HEK293 (cell line): ENCODE measurements around the gene FADS2.

Experiments
- CTCF ChIP-seq: fragments of 450-650 bp; formaldehyde crosslinking; IDR thresholded peaks from 2 replicates; pipeline ENCODE4 v1.5.1; 2016; ENCODE audit warnings: missing biosample characterization, missing genetic modification characterization
- HIC1 ChIP-seq: fragments of 450-650 bp; formaldehyde crosslinking; IDR thresholded peaks from 2 replicates; pipeline ENCODE4 v1.5.1; 2016; ENCODE audit warnings: missing biosample characterization, missing genetic modification characterization
- KLF9 ChIP-seq: fragments of 450-650 bp; formaldehyde crosslinking; IDR thresholded peaks from 2 replicates; pipeline ENCODE4 v1.5.1; 2016; ENCODE audit warnings: missing biosample characterization, missing genetic modification characterization, low read depth
- SALL2 ChIP-seq: fragments of 450-650 bp; formaldehyde crosslinking; IDR thresholded peaks from 2 replicates; pipeline ENCODE4 v1.5.0; 2017; ENCODE audit warnings: missing biosample characterization, mild to moderate bottlenecking, missing genetic modification characterization, borderline replicate concordance
- ZBTB11 ChIP-seq: fragments of 450-650 bp; formaldehyde crosslinking; conservative IDR thresholded peaks from 2 replicates; pipeline ENCODE4 v1.5.1; 2016; ENCODE audit warnings: low read depth, missing biosample characterization, missing genetic modification characterization
- ZEB2 ChIP-seq: fragments of 450-650 bp; formaldehyde crosslinking; IDR thresholded peaks from 2 replicates; pipeline ENCODE4 v1.5.1; 2016; ENCODE audit warnings: missing biosample characterization, missing genetic modification characterization
- ZIC2 ChIP-seq: fragments of 450-650 bp; formaldehyde crosslinking; IDR thresholded peaks from 2 replicates; pipeline ENCODE4 v1.5.1; 2016; ENCODE audit warnings: missing biosample characterization, missing genetic modification characterization
- ZNF169 ChIP-seq: fragments of 450-650 bp; formaldehyde crosslinking; IDR thresholded peaks from 2 replicates; pipeline ENCODE4 v1.5.1; 2016; ENCODE audit warnings: missing biosample characterization, missing genetic modification characterization
- ZNF24 ChIP-seq: fragments of 450-650 bp; formaldehyde crosslinking; IDR thresholded peaks from 2 replicates; pipeline ENCODE4 v1.5.1; 2016; ENCODE audit warnings: missing biosample characterization, missing genetic modification characterization
- ZNF324 ChIP-seq: fragments of 450-650 bp; formaldehyde crosslinking; IDR thresholded peaks from 2 replicates; pipeline ENCODE4 v1.5.1; 2016; ENCODE audit warnings: missing biosample characterization, missing genetic modification characterization
- ZNF394 ChIP-seq: fragments of 450-650 bp; formaldehyde crosslinking; IDR thresholded peaks from 2 replicates; pipeline ENCODE4 v1.5.1; 2016; ENCODE audit warnings: missing biosample characterization, missing genetic modification characterization, mild to moderate bottlenecking, moderate library complexity, borderline replicate concordance
- ZNF426 ChIP-seq: fragments of 450-650 bp; formaldehyde crosslinking; IDR thresholded peaks from 2 replicates; pipeline ENCODE4 v1.5.1; 2017; ENCODE audit warnings: missing biosample characterization, missing genetic modification characterization, mild to moderate bottlenecking, inconsistent platforms, moderate library complexity
- ZNF48 ChIP-seq: fragments of 450-650 bp; formaldehyde crosslinking; IDR thresholded peaks from 2 replicates; pipeline ENCODE4 v1.5.1; 2016; ENCODE audit warnings: missing biosample characterization, missing genetic modification characterization
- ZNF510 ChIP-seq: fragments of 450-650 bp; formaldehyde crosslinking; IDR thresholded peaks from 2 replicates; pipeline ENCODE4 v1.5.1; 2018; ENCODE audit warnings: mild to moderate bottlenecking, missing genetic modification characterization, missing biosample characterization; ENCODE audit not compliant: insufficient replicate concordance
- ZNF585B ChIP-seq: fragments of 450-650 bp; formaldehyde crosslinking; IDR thresholded peaks from 2 replicates; pipeline ENCODE4 v1.5.1; 2016; ENCODE audit warnings: missing biosample characterization, missing genetic modification characterization
- ZNF623 ChIP-seq: fragments of 450-650 bp; formaldehyde crosslinking; IDR thresholded peaks from 2 replicates; pipeline ENCODE4 v1.5.1; 2016; ENCODE audit warnings: missing biosample characterization, missing genetic modification characterization
- ZNF670 ChIP-seq: fragments of 450-650 bp; formaldehyde crosslinking; IDR thresholded peaks from 2 replicates; pipeline ENCODE4 v1.5.1; 2016; ENCODE audit warnings: missing biosample characterization, missing genetic modification characterization, low read depth
- ZNF677 ChIP-seq: fragments of 450-650 bp; IDR thresholded peaks from 2 replicates; pipeline ENCODE4 v1.5.0; 2018; ENCODE audit warnings: missing biosample characterization, mild to moderate bottlenecking, missing genetic modification characterization, moderate library complexity
- ZNF76 ChIP-seq: fragments of 450-650 bp; formaldehyde crosslinking; IDR thresholded peaks from 2 replicates; pipeline ENCODE4; 2016; ENCODE audit warnings: low read depth, missing biosample characterization, missing genetic modification characterization, borderline replicate concordance
- ZNF830 ChIP-seq: fragments of 450-650 bp; IDR thresholded peaks from 2 replicates; pipeline ENCODE4 v1.5.0; 2018; ENCODE audit warnings: missing biosample characterization, missing genetic modification characterization, low read depth, mild to moderate bottlenecking, moderate library complexity
- ZNF843 ChIP-seq: fragments of 450-650 bp; formaldehyde crosslinking; IDR thresholded peaks from 2 replicates; pipeline ENCODE4 v1.5.1; 2016; ENCODE audit warnings: missing biosample characterization, missing genetic modification characterization
- TF ChIP-seq, protein P1 (sequence below): fragments of 450-650 bp; formaldehyde crosslinking; IDR thresholded peaks from 2 replicates; pipeline ENCODE4 v1.5.1; 2016; ENCODE audit warnings: missing biosample characterization, missing genetic modification characterization
- TF ChIP-seq, protein P2 (sequence below): fragments of 450-650 bp; formaldehyde crosslinking; IDR thresholded peaks from 2 replicates; pipeline ENCODE4 v1.5.1; 2017; ENCODE audit warnings: missing biosample characterization, missing genetic modification characterization
- TF ChIP-seq, protein P3 (sequence below): fragments of 450-650 bp; formaldehyde crosslinking; IDR thresholded peaks from 2 replicates; pipeline ENCODE4 v1.5.1; 2017; ENCODE audit warnings: missing biosample characterization, missing genetic modification characterization

The FADS2 gene

DNA sequence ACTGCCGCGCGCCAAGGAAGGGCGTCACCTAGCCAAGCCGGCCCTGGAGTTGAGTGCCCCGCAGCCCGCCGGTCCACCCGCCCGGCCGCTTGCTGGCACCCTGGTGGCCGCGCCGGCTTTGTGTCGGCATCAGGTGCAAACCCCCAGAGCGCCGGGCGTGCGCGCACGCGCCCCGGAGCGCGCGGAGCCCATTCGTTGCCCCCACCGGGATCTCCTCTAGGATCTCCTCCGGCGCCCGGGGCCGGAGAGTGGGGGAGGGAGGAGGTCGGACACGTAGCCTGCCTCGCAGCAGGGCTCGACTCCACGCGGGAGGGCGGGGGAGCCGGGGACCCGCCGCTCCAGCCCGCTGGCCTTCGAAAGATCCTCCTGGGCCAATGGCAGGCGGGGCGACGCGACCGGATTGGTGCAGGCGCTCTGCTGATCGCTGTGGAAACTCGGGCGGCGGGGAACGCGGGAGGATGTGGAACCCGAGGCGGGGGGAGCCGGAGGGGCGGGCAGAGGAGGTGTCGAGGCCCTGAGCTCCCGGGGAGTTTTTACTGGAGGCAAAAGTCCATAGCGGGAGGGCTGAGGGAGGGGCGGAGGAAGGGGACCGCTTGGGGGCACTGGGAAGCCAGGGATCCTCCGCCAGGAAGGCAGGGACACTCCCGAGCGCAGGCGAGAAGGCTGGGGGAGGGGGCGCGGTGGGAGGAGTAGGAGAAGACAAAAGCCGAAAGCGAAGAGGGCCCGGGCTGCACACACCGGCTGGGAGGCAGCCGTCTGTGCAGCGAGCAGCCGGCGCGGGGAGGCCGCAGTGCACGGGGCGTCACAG, at the start of gene FADS2 (continued):
- TF ChIP-seq ZNF670: no peak
- TF ChIP-seq, protein P1, sequence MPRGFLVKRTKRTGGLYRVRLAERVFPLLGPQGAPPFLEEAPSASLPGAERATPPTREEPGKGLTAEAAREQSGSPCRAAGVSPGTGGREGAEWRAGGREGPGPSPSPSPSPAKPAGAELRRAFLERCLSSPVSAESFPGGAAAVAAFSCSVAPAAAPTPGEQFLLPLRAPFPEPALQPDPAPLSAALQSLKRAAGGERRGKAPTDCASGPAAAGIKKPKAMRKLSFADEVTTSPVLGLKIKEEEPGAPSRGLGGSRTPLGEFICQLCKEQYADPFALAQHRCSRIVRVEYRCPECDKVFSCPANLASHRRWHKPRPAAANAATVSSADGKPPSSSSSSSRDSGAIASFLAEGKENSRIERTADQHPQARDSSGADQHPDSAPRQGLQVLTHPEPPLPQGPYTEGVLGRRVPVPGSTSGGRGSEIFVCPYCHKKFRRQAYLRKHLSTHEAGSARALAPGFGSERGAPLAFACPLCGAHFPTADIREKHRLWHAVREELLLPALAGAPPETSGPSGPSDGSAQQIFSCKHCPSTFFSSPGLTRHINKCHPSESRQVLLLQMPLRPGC: no peak
- TF ChIP-seq, protein P2, sequence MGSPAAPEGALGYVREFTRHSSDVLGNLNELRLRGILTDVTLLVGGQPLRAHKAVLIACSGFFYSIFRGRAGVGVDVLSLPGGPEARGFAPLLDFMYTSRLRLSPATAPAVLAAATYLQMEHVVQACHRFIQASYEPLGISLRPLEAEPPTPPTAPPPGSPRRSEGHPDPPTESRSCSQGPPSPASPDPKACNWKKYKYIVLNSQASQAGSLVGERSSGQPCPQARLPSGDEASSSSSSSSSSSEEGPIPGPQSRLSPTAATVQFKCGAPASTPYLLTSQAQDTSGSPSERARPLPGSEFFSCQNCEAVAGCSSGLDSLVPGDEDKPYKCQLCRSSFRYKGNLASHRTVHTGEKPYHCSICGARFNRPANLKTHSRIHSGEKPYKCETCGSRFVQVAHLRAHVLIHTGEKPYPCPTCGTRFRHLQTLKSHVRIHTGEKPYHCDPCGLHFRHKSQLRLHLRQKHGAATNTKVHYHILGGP (tag by site-specific recombination): no peak
- TF ChIP-seq ZNF24 (tag by site-specific recombination): 0 out of 2 replicates have a peak, but pooled peaks have one; percentile 19
- TF ChIP-seq ZNF843: no peak; the same call in 1 of the 2 replicates
- TF ChIP-seq ZNF169 (tag by site-specific recombination): no peak
- 0 out of 2 replicates have a peak, but pooled peaks have one; percentile 25 for TF ChIP-seq HIC1
- TF ChIP-seq CTCF (tag by site-specific recombination): peak; percentile 13; the same call in 1 of the 2 replicates
- TF ChIP-seq ZIC2 (tag by site-specific recombination): peak; percentile 74
- no peak for TF ChIP-seq ZNF426 (tag by site-specific recombination)
- TF ChIP-seq ZEB2 (tag by site-specific recombination): peak; percentile 67; the same call in 1 of the 2 replicates
- TF ChIP-seq ZNF585B (tag by site-specific recombination): no peak
- TF ChIP-seq ZNF677 (tag by site-specific recombination): no peak
- no peak for TF ChIP-seq SALL2 (tag by site-specific recombination)
- TF ChIP-seq KLF9 (tag by site-specific recombination): no peak
- TF ChIP-seq ZNF76: 0 out of 2 replicates have a peak, but pooled peaks have one; percentile 34
- TF ChIP-seq ZBTB11 (tag by site-specific recombination): peak; percentile 71
- TF ChIP-seq ZNF830 (tag by site-specific recombination): no peak
- 0 out of 2 replicates have a peak, but pooled peaks have one; percentile 9 for TF ChIP-seq ZNF324 (tag by site-specific recombination)
- TF ChIP-seq ZNF48 (tag by site-specific recombination): no peak
- TF ChIP-seq ZNF394 (tag by site-specific recombination): peak; percentile 18; the same call in 1 of the 2 replicates
- TF ChIP-seq, protein P3, sequence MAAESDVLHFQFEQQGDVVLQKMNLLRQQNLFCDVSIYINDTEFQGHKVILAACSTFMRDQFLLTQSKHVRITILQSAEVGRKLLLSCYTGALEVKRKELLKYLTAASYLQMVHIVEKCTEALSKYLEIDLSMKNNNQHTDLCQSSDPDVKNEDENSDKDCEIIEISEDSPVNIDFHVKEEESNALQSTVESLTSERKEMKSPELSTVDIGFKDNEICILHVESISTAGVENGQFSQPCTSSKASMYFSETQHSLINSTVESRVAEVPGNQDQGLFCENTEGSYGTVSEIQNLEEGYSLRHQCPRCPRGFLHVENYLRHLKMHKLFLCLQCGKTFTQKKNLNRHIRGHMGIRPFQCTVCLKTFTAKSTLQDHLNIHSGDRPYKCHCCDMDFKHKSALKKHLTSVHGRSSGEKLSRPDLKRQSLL (tag by site-specific recombination): no peak
- no peak for TF ChIP-seq ZNF623 (tag by site-specific recombination)
- TF ChIP-seq ZNF510 (tag by site-specific recombination): no peak
